GM23338 (cell line): ENCODE measurements around the gene ARID4B. TPM values are rescaled to one million over a fixed set of nuclear protein-coding genes. Genes with fewer than 3 reads are reported as not detected.

Source experiments
- ATAC-seq: fragments of 200-7000 bp; cut with Tn5 transposase; 3 replicates; pipeline ENCODE4 v1.9.1; 2020
- DNase-seq: peaks from one replicate; pipeline ENCODE4 v3.0.0-alpha.2; 2015; ENCODE audit warnings: low spot score
- H2AFZ ChIP-seq: fragments of 200-600 bp; sonication (generic); 2 replicates; pipeline ENCODE4 v1.8.0; 2016; ENCODE audit warnings: antibody characterized with exemption, mild to moderate bottlenecking, moderate library complexity
- H3F3A ChIP-seq: fragments of 200-600 bp; sonication (generic); replicated peaks from 2 replicates; pipeline ENCODE4 v1.8.0; 2017; ENCODE audit warnings: antibody characterized with exemption, mixed run types, low read depth
- H3K27ac ChIP-seq: fragments of 200-600 bp; sonication (generic); 2 replicates; pipeline ENCODE4 v1.6.1; 2016; ENCODE audit warnings: low read depth
- H3K27me3 ChIP-seq: fragments of 200-600 bp; sonication (generic); 2 replicates; pipeline ENCODE4 v1.8.0; 2016; ENCODE audit warnings: mild to moderate bottlenecking, mixed run types, moderate library complexity; ENCODE audit not compliant: insufficient read depth
- H3K36me3 ChIP-seq: fragments of 200-600 bp; sonication (generic); 2 replicates; pipeline ENCODE4 v1.8.0; 2016; ENCODE audit warnings: mild to moderate bottlenecking; ENCODE audit not compliant: insufficient read depth
- H3K4me1 ChIP-seq: fragments of 200-600 bp; sonication (generic); 2 replicates; pipeline ENCODE4 v1.8.0; 2016; ENCODE audit warnings: mild to moderate bottlenecking, moderate library complexity; ENCODE audit not compliant: insufficient read depth
- H3K4me2 ChIP-seq: fragments of 200-600 bp; sonication (generic); 2 replicates; pipeline ENCODE4 v1.7.1; 2017; ENCODE audit warnings: mixed run types
- H3K4me3 ChIP-seq: fragments of 200-600 bp; sonication (generic); 2 replicates; pipeline ENCODE4 v1.6.1; 2016; ENCODE audit warnings: mixed run types
- H3K79me2 ChIP-seq: fragments of 200-600 bp; sonication (generic); replicated peaks from 2 replicates; pipeline ENCODE4 v1.8.0; 2017; ENCODE audit warnings: mild to moderate bottlenecking; ENCODE audit not compliant: insufficient read depth
- H3K9me2 ChIP-seq: fragments of 200-600 bp; sonication (generic); 2 replicates; pipeline ENCODE4 v1.8.0; 2017; ENCODE audit not compliant: insufficient read depth
- H4K20me1 ChIP-seq: fragments of 200-600 bp; sonication (generic); replicated peaks from 2 replicates; pipeline ENCODE4 v1.8.0; 2017; ENCODE audit warnings: mild to moderate bottlenecking; ENCODE audit not compliant: insufficient read depth
- H3K27ac Mint-ChIP-seq: 2 replicates; pipeline ENCODE4 v1.8.0; 2020; ENCODE audit warnings: inconsistent platforms, mild to moderate bottlenecking, moderate library complexity, mixed read lengths
- H3K27me3 Mint-ChIP-seq: 3 replicates; pipeline ENCODE4 v1.8.0; 2022; ENCODE audit warnings: low read depth, mild to moderate bottlenecking, moderate library complexity, mixed read lengths, inconsistent platforms; ENCODE audit not compliant: insufficient read depth, poor library complexity
- H3K36me3 Mint-ChIP-seq: 3 replicates; pipeline ENCODE4 v1.8.0; 2021; ENCODE audit warnings: low read depth, mild to moderate bottlenecking, inconsistent platforms, moderate library complexity, mixed read lengths
- H3K4me1 Mint-ChIP-seq: 3 replicates; pipeline ENCODE4 v1.8.0; 2020; ENCODE audit warnings: mild to moderate bottlenecking, inconsistent platforms, mixed read lengths
- H3K4me3 Mint-ChIP-seq: 3 replicates; pipeline ENCODE4 v1.8.0; 2021; ENCODE audit warnings: moderate library complexity, mild to moderate bottlenecking, inconsistent platforms, mixed read lengths
- H3K9me3 Mint-ChIP-seq: 3 replicates; pipeline ENCODE4 v1.8.0; 2020; ENCODE audit warnings: moderate library complexity, mild to moderate bottlenecking, inconsistent platforms, mixed read lengths
- CREB1 ChIP-seq: fragments of 250-450 bp; sonication (Bioruptor Pico); IDR thresholded peaks from 2 replicates; pipeline ENCODE4 v1.5.0; 2020; ENCODE audit warnings: low read depth, mild to moderate bottlenecking, moderate library complexity
- CTCF ChIP-seq, 2 experiments: fragments of 200-600 bp in 1 of 2; sonication (generic) in 1 of 2; conservative IDR thresholded peaks; 2 replicates each; pipeline versions ENCODE4 v1.5.1 to v1.6.1; 2016 to 2017; ENCODE audit warnings: antibody characterized with exemption in 2 of 2, low read depth in 2 of 2, mild to moderate bottlenecking in 2 of 2, moderate library complexity in 1 of 2
- ETS1 ChIP-seq: IDR thresholded peaks from 2 replicates; pipeline ENCODE4 v1.6.1; 2016; ENCODE audit warnings: antibody characterized with exemption
- EZH2 ChIP-seq: fragments of 200-600 bp; sonication (generic); IDR thresholded peaks from one replicate; pipeline ENCODE4 v1.8.0; 2017; ENCODE audit warnings: antibody characterized with exemption, mild to moderate bottlenecking, low read depth; ENCODE audit not compliant: unreplicated experiment
- EZH2phosphoT487 ChIP-seq: fragments of 200-600 bp; sonication (generic); IDR thresholded peaks from one replicate; pipeline ENCODE4 v1.8.1; 2018; ENCODE audit warnings: antibody characterized with exemption; ENCODE audit not compliant: unreplicated experiment
- JUNB ChIP-seq: IDR thresholded peaks from one replicate; pipeline ENCODE4 v1.6.1; 2016; ENCODE audit warnings: antibody characterized with exemption; ENCODE audit not compliant: unreplicated experiment
- POLR2AphosphoS5 ChIP-seq: IDR thresholded peaks from 2 replicates; pipeline ENCODE4 v1.6.1; 2016; ENCODE audit warnings: antibody characterized with exemption, low read depth
- REST ChIP-seq: IDR thresholded peaks from one replicate; pipeline ENCODE4 v1.6.1; 2018; ENCODE audit warnings: antibody characterized with exemption; ENCODE audit not compliant: unreplicated experiment
- STAT1 ChIP-seq: IDR thresholded peaks from one replicate; pipeline ENCODE4 v1.6.1; 2016; ENCODE audit warnings: antibody characterized with exemption; ENCODE audit not compliant: unreplicated experiment
- ZNF114 ChIP-seq: fragments of 250-450 bp; sonication (Bioruptor Pico); IDR thresholded peaks from 2 replicates; pipeline ENCODE4 v1.5.0; 2020; ENCODE audit warnings: mild to moderate bottlenecking, moderate library complexity
- ZNF331 ChIP-seq: fragments of 250-450 bp; sonication (Bioruptor Pico); IDR thresholded peaks from 2 replicates; pipeline ENCODE4 v1.5.0; 2020; ENCODE audit warnings: low read depth, mild to moderate bottlenecking, moderate library complexity
- ZNF462 ChIP-seq: fragments of 250-450 bp; sonication (Bioruptor Pico); IDR thresholded peaks from 2 replicates; pipeline ENCODE4 v1.5.0; 2020; ENCODE audit warnings: mild to moderate bottlenecking, moderate library complexity
- polyA plus RNA-seq: library from polyadenylated mRNA; unstranded; fragments of >200 nt; fragmentation: Nextera tagmentation; extraction: Ambion mirVana; gene quantifications from 2 replicates; pipeline ENCODE4 v1.2.1, GENCODE V29; 2016
- total RNA-seq: library from RNA; depleted of rRNA; stranded (reverse); fragments of >200 nt; shearing (Covaris generic); gene quantifications from 2 replicates; pipeline ENCODE4 v1.2.3, GENCODE V29; 2014

ARID4B gene
- total and polyA plus RNA-seq, 2 experiments from 2014 or later, result 25.1 to 59.8 TPM

GRCh38 chr1:235266325-235266724 lies 61.7 kb downstream of the ARID4B start (continued):
- TF ChIP-seq ETS1 (no peak), EZH2 (no peak), EZH2phosphoT487 (no peak), ZNF331 (no peak), ZNF114 (CRISPR knock-in tag) (no peak), JUNB (no peak), REST (no peak), STAT1 (no peak)

- Mint-ChIP-seq H3K36me3 (no peaks in the 10 kb centered on the region; the same call in 2 of the 3 replicates), H3K27me3 (peaks cover 6% of the 10 kb centered on the region), H3K4me1 (peaks cover 25% of the 10 kb centered on the region; the same call in 2 of the 3 replicates), H3K4me3 (no peak overlapping the region), H3K27ac (no peak overlapping the region), H3K9me3 (no peaks in the 10 kb centered on the region)
- DNase-seq, result no peak
- no peaks in the 10 kb centered on the region for H3K36me3 ChIP-seq
- H3K4me2 ChIP-seq, result no peak overlapping the region
- no peak for ATAC-seq
- peaks cover 12% of the 10 kb centered on the region for H3K4me1 ChIP-seq
- H3K27ac ChIP-seq, result no peak overlapping the region
- no peaks in the 10 kb centered on the region for H3F3A ChIP-seq
- H4K20me1 ChIP-seq, result peaks cover 50% of the 10 kb centered on the region
- no peaks in the 10 kb centered on the region for H3K9me2 ChIP-seq
- no peak overlapping the region for H2AFZ ChIP-seq
- peaks cover 100% of the 10 kb centered on the region for H3K79me2 ChIP-seq
- H3K4me3 ChIP-seq, result no peak overlapping the region
- H3K27me3 ChIP-seq, result no peaks in the 10 kb centered on the region
- TF ChIP-seq EZH2 (no peak), CTCF (conservative IDR thresholded peaks at IDR 0.05; ENCODE audit: low read depth in 2 of 2) (no peak), ETS1 (no peak), ZNF331 (no peak), ZNF462 (no peak), STAT1 (no peak), CREB1 (CRISPR knock-in tag) (no peak), POLR2AphosphoS5 (no peak)
Observed at GRCh38 chr1:235265900-235266299, 62.1 kb downstream of the ARID4B start.
